ENCODE measurements around the gene ADCY7. TPM values are rescaled to one million over a fixed set of nuclear protein-coding genes. Genes with fewer than 3 reads are reported as not detected.

The ADCY7 gene
- total RNA-seq, 6 experiments from 2014 or later = 2.5 to 10.2 (median 6.5) TPM

- no peak for TF ChIP-seq POLR2A (IDR thresholded peaks at IDR 0.05)
- TF ChIP-seq CTCF (IDR thresholded peaks at IDR 0.05) = no peak
- DNase-seq (no peak), ATAC-seq (no peak)
- Histone ChIP-seq H3K36me3 (peaks cover 3 to 55% (median 18%) of the 10 kb centered on the region in 4 donors), H3K4me1 (no peaks in the 10 kb centered on the region), H3K4me3 (no peak overlapping the region), H3K27me3 (no peaks in the 10 kb centered on the region), H3K9me3 (no peaks in the 10 kb centered on the region), H3K27ac (no peak overlapping the region)
- intact Hi-C loops (cut with DNase I) = no loop called here
- WGBS (ENCODE audit: insufficient coverage, low coverage, low lambda C conversion rate, missing lambda C conversion rate) = 95% methylated on average over 3 of the region's 15 CpGs
These were observed 49.1 kb downstream of the ADCY7 start for GRCh38 chr16:50315346-50315997.

- Histone ChIP-seq H3K4me3 (no peak overlapping the region), H3K9me3 (no peaks in the 10 kb centered on the region), H3K27ac (no peak overlapping the region), H3K36me3 (peaks cover 3 to 59% (median 18%) of the 10 kb centered on the region in 4 donors), H3K4me1 (no peaks in the 10 kb centered on the region), H3K27me3 (no peaks in the 10 kb centered on the region)
- 96% methylated on average over 4 of the region's 12 CpGs for WGBS (ENCODE audit: insufficient coverage, low coverage, low lambda C conversion rate, missing lambda C conversion rate)
- TF ChIP-seq POLR2A (IDR thresholded peaks at IDR 0.05) (no peak), CTCF (IDR thresholded peaks at IDR 0.05) (no peak)
- DNase-seq (no peak), ATAC-seq (no peak)
- intact Hi-C loops (cut with DNase I) = no loop called here
These were observed 49.9 kb downstream of the ADCY7 start for GRCh38 chr16:50316102-50316847.

- H3K9me3 ChIP-seq = no peaks in the 10 kb centered on the region
- intact Hi-C loops (cut with DNase I) = no loop called here
- no peaks in the 10 kb centered on the region for H3K4me1 ChIP-seq
- H3K27me3 ChIP-seq = no peaks in the 10 kb centered on the region
- DNase-seq (no peak), ATAC-seq (no peak)
- WGBS (ENCODE audit: insufficient coverage, low coverage, low lambda C conversion rate, missing lambda C conversion rate) = 89% methylated on average over 10 of the region's 10 CpGs
- H3K27ac ChIP-seq = no peak overlapping the region
- TF ChIP-seq CTCF (IDR thresholded peaks at IDR 0.05) (no peak), POLR2A (IDR thresholded peaks at IDR 0.05) (no peak)
- peaks cover 3 to 63% (median 20%) of the 10 kb centered on the region in 4 donors for H3K36me3 ChIP-seq
- H3K4me3 ChIP-seq = no peak overlapping the region
These were observed 50.7 kb downstream of the ADCY7 start for GRCh38 chr16:50316848-50317630.

- Histone ChIP-seq H3K4me1 (no peaks in the 10 kb centered on the region), H3K36me3 (peaks cover 3 to 70% (median 27%) of the 10 kb centered on the region in 4 donors), H3K9me3 (no peaks in the 10 kb centered on the region), H3K27me3 (no peaks in the 10 kb centered on the region), H3K4me3 (no peak overlapping the region), H3K27ac (no peak overlapping the region)
- intact Hi-C loops (cut with DNase I) = no loop called here
- DNase-seq = no peak
- 83% methylated on average over 9 of the region's 9 CpGs for WGBS (ENCODE audit: insufficient coverage, low coverage, low lambda C conversion rate, missing lambda C conversion rate)
- no peak for ATAC-seq
- TF ChIP-seq CTCF (IDR thresholded peaks at IDR 0.05) (no peak), POLR2A (IDR thresholded peaks at IDR 0.05) (no peak)
These were observed 52.6 kb downstream of the ADCY7 start for GRCh38 chr16:50318796-50319578.

All from right lobe of liver (tissue), 6 donors.